HepG2 (cell line): ENCODE results near the gene VPS4A. TPM values are rescaled to one million over a fixed set of nuclear protein-coding genes. Genes with fewer than 3 reads are reported as not detected.

ENCODE experiments used
- GFI1 ChIP-seq: sonication (generic); formaldehyde crosslinking; IDR thresholded peaks from 2 replicates; pipeline ENCODE4 v1.5.0; 2020; ENCODE audit warnings: missing genetic modification reagents, mild to moderate bottlenecking, borderline replicate concordance
- GPN1 ChIP-seq: sonication (generic); formaldehyde crosslinking; IDR thresholded peaks from 2 replicates; pipeline ENCODE4 v1.5.1; 2020; ENCODE audit warnings: missing genetic modification reagents, borderline replicate concordance
- GZF1 ChIP-seq: sonication (generic); formaldehyde crosslinking; IDR thresholded peaks from 2 replicates; pipeline ENCODE4 v1.5.1; 2020; ENCODE audit warnings: mild to moderate bottlenecking, missing genetic modification reagents
- HMGA1 ChIP-seq: sonication (generic); formaldehyde crosslinking; conservative IDR thresholded peaks from 2 replicates; pipeline ENCODE4 v1.4.0; 2020; ENCODE audit warnings: missing genetic modification reagents
- MXI1 ChIP-seq: IDR thresholded peaks from 3 replicates; pipeline ENCODE4 v1.6.1; 2012; ENCODE audit warnings: low read depth, low read length, inconsistent platforms, borderline replicate concordance
- MYC ChIP-seq: sonication (generic); formaldehyde crosslinking; IDR thresholded peaks from 2 replicates; pipeline ENCODE4 v1.9.0; 2021; ENCODE audit warnings: missing genetic modification reagents, borderline replicate concordance
- NR2C2 ChIP-seq: sonication (generic); formaldehyde crosslinking; IDR thresholded peaks from 2 replicates; pipeline ENCODE4 v1.4.0; 2020; ENCODE audit warnings: missing genetic modification reagents, mild to moderate bottlenecking, moderate library complexity, borderline replicate concordance
- PHF8 ChIP-seq: sonication (generic); formaldehyde crosslinking; IDR thresholded peaks from 2 replicates; pipeline ENCODE4 v1.5.0; 2020; ENCODE audit warnings: missing genetic modification reagents
- RCOR2 ChIP-seq: IDR thresholded peaks from 2 replicates; pipeline ENCODE4 v1.6.1; 2016; ENCODE audit warnings: missing biosample characterization, missing genetic modification reagents
- TBX2 ChIP-seq: sonication (generic); formaldehyde crosslinking; IDR thresholded peaks from 2 replicates; pipeline ENCODE4 v1.5.0; 2020; ENCODE audit warnings: missing genetic modification reagents, mild to moderate bottlenecking, borderline replicate concordance
- TRIM24 ChIP-seq: sonication (generic); formaldehyde crosslinking; IDR thresholded peaks from 2 replicates; pipeline ENCODE4 v1.8.0; 2022; ENCODE audit warnings: mild to moderate bottlenecking, missing genetic modification reagents
- TSC22D2 ChIP-seq: sonication (generic); formaldehyde crosslinking; IDR thresholded peaks from 2 replicates; pipeline ENCODE4 v1.5.1; 2020; ENCODE audit warnings: missing genetic modification reagents, mild to moderate bottlenecking, borderline replicate concordance
- ZC3H13 ChIP-seq: sonication (generic); formaldehyde crosslinking; IDR thresholded peaks from 2 replicates; pipeline ENCODE4 v1.8.1; 2023; ENCODE audit warnings: mild to moderate bottlenecking, missing genetic modification reagents, moderate library complexity
- ZNF12 ChIP-seq: sonication (generic); formaldehyde crosslinking; IDR thresholded peaks from 2 replicates; pipeline ENCODE4 v1.5.0; 2020; ENCODE audit warnings: missing genetic modification reagents
- ZNF282 ChIP-seq: fragments of 450-650 bp; IDR thresholded peaks from 2 replicates; pipeline ENCODE4 v1.6.1; 2018; ENCODE audit not compliant: partially characterized antibody
- ZNF3 ChIP-seq: IDR thresholded peaks from 2 replicates; pipeline ENCODE4 v1.7.0; 2017; ENCODE audit warnings: inconsistent platforms
- ZNF329 ChIP-seq: sonication (generic); formaldehyde crosslinking; IDR thresholded peaks from 2 replicates; pipeline ENCODE4 v1.9.0; 2021; ENCODE audit warnings: low read depth, mild to moderate bottlenecking, missing genetic modification reagents
- ZNF343 ChIP-seq: sonication (generic); formaldehyde crosslinking; IDR thresholded peaks from 2 replicates; pipeline ENCODE4 v1.4.0; 2020; ENCODE audit warnings: mild to moderate bottlenecking, missing genetic modification reagents
- ZNF501 ChIP-seq: sonication (generic); formaldehyde crosslinking; IDR thresholded peaks from 2 replicates; pipeline ENCODE4 v1.5.1; 2020; ENCODE audit warnings: mild to moderate bottlenecking, moderate library complexity, missing genetic modification reagents
- ZNF577 ChIP-seq: sonication (generic); formaldehyde crosslinking; IDR thresholded peaks from 2 replicates; pipeline ENCODE4 v1.4.0; 2020; ENCODE audit warnings: mild to moderate bottlenecking, low read depth, missing genetic modification reagents, borderline replicate concordance
- ZNF746 ChIP-seq: sonication (generic); formaldehyde crosslinking; IDR thresholded peaks from 2 replicates; pipeline ENCODE4 v1.8.0; 2022; ENCODE audit warnings: mild to moderate bottlenecking, missing genetic modification reagents
- ZNF782 ChIP-seq: sonication (generic); formaldehyde crosslinking; IDR thresholded peaks from 2 replicates; pipeline ENCODE4 v1.4.0; 2020; ENCODE audit warnings: missing genetic modification reagents, mild to moderate bottlenecking, borderline replicate concordance
- ZZZ3 ChIP-seq: sonication (generic); formaldehyde crosslinking; IDR thresholded peaks from 2 replicates; pipeline ENCODE4 v1.4.0; 2020; ENCODE audit warnings: missing genetic modification reagents, mild to moderate bottlenecking, borderline replicate concordance
- polyA plus RNA-seq, 8 experiments: library from polyadenylated mRNA; depleted of rRNA in 3 of 8; stranded (reverse) in 7 of 8; unstranded in 1 of 8; fragments of >200 nt; fragmentation: Illumina TruSeq in 4 of 8; extraction: Trizol in 4 of 8; gene quantifications; 2 replicates each; pipeline versions ENCODE4 v1.2.1 to v1.2.3, GENCODE V29; 2011 to 2016; ENCODE audit warnings: low read depth in 4 of 8, missing spikeins in 1 of 8, mixed read lengths in 1 of 8; ENCODE audit not compliant: insufficient read depth in 1 of 8
- total RNA-seq, 5 experiments: library from RNA; depleted of rRNA; stranded (reverse); fragments of >200 nt; fragmentation: Illumina TruSeq; extraction: Trizol; gene quantifications; 2 replicates each; pipeline ENCODE4 v1.2.3, GENCODE V29; 2016; ENCODE audit warnings: low read depth in 1 of 5
- TF ChIP-seq, protein P1 (sequence below): sonication (generic); formaldehyde crosslinking; IDR thresholded peaks from 2 replicates; pipeline ENCODE4 v1.4.0; 2020; ENCODE audit warnings: missing genetic modification reagents
- TF ChIP-seq, protein P2 (sequence below): sonication (generic); formaldehyde crosslinking; IDR thresholded peaks from 2 replicates; pipeline ENCODE4 v1.4.0; 2020; ENCODE audit warnings: mild to moderate bottlenecking, low read depth, missing genetic modification reagents
- TF ChIP-seq, protein P3 (sequence below): IDR thresholded peaks from 2 replicates; pipeline ENCODE4 v1.6.1; 2016; ENCODE audit warnings: missing compliant biosample characterization, missing genetic modification reagents, borderline replicate concordance
- TF ChIP-seq, protein P4 (sequence below): sonication (generic); formaldehyde crosslinking; IDR thresholded peaks from 2 replicates; pipeline ENCODE4 v1.8.0; 2022; ENCODE audit warnings: mild to moderate bottlenecking, missing genetic modification reagents; ENCODE audit not compliant: insufficient replicate concordance

The VPS4A gene
- total and polyA plus RNA-seq, 2 of the 13 experiments (the other 11 are each of a cell fraction or from before 2014, with no cell fraction given), result 13.2 to 27.9 TPM

DNA sequence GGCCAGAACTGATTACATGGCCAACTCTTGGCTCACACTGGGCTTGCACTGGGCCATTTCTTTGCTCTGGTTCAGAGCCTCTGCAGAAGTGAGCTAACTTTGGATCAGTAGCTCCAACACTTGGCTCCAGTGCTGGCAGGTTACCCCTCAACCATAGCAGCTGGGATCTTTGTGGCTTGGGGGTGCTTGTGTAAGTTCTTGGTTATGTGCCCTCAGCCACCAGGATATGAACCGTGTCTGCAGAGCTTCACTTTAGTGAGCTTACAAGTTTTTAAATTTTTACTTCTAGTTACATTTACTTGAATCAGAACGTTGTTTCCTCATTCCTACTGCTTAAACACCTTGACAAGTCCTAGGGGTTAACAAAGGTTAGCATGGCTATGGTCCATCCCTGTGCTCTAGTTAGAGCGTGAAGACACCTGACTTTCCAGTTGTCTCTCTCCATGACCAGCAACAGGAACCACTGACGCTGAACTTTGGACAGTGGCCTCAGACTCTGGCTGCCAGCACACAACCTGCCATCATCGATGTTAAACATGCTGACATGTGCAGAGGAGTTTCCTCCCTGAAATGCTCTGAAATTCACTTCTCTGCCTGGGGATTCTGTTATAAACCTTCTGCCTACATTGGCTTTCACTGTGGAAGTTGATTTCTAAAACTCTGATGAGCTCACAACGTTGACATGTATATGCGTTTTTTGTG is 15.2 kb downstream of the VPS4A start (continued):
- TF ChIP-seq HMGA1 (CRISPR knock-in tag) (no peak), ZNF329 (CRISPR knock-in tag) (no peak), ZC3H13 (peak; percentile 61; the same call in 1 of the 2 replicates), PHF8 (CRISPR knock-in tag) (0 out of 2 replicates have a peak, but pooled peaks have one; percentile 34), GPN1 (CRISPR knock-in tag) (no peak), ZNF577 (no peak), ZNF782 (CRISPR knock-in tag) (no peak), ZNF746 (CRISPR knock-in tag) (no peak), ZNF343 (CRISPR knock-in tag) (no peak), MXI1 (peak; percentile 94), ZNF3 (CRISPR knock-in tag) (no peak), ZNF282 (no peak), GFI1 (CRISPR knock-in tag) (0 out of 2 replicates have a peak, but pooled peaks have one; percentile 34), ZNF501 (CRISPR knock-in tag) (peak; percentile 53), MYC (CRISPR knock-in tag) (peak; percentile 84; the same call in 1 of the 2 replicates), TSC22D2 (CRISPR knock-in tag) (no peak), NR2C2 (CRISPR knock-in tag) (no peak; the same call in 1 of the 2 replicates), TRIM24 (CRISPR knock-in tag) (no peak), TBX2 (peak; percentile 71), ZNF12 (CRISPR knock-in tag) (peak; percentile 80), RCOR2 (CRISPR knock-in tag) (peak; percentile 54; the same call in 1 of the 2 replicates), GZF1 (CRISPR knock-in tag) (no peak), ZZZ3 (CRISPR knock-in tag) (peak; percentile 71; the same call in 1 of the 2 replicates)
- TF ChIP-seq, protein P1, sequence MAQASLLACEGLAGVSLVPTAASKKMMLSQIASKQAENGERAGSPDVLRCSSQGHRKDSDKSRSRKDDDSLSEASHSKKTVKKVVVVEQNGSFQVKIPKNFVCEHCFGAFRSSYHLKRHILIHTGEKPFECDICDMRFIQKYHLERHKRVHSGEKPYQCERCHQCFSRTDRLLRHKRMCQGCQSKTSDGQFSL (CRISPR knock-in tag), result no peak
- TF ChIP-seq, protein P2, sequence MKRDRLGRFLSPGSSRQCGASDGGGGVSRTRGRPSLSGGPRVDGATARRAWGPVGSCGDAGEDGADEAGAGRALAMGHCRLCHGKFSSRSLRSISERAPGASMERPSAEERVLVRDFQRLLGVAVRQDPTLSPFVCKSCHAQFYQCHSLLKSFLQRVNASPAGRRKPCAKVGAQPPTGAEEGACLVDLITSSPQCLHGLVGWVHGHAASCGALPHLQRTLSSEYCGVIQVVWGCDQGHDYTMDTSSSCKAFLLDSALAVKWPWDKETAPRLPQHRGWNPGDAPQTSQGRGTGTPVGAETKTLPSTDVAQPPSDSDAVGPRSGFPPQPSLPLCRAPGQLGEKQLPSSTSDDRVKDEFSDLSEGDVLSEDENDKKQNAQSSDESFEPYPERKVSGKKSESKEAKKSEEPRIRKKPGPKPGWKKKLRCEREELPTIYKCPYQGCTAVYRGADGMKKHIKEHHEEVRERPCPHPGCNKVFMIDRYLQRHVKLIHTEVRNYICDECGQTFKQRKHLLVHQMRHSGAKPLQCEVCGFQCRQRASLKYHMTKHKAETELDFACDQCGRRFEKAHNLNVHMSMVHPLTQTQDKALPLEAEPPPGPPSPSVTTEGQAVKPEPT (CRISPR knock-in tag), result no peak
- TF ChIP-seq, protein P3, sequence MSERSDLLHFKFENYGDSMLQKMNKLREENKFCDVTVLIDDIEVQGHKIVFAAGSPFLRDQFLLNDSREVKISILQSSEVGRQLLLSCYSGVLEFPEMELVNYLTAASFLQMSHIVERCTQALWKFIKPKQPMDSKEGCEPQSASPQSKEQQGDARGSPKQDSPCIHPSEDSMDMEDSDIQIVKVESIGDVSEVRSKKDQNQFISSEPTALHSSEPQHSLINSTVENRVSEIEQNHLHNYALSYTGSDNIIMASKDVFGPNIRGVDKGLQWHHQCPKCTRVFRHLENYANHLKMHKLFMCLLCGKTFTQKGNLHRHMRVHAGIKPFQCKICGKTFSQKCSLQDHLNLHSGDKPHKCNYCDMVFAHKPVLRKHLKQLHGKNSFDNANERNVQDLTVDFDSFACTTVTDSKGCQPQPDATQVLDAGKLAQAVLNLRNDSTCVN (CRISPR knock-in tag), result no peak
- TF ChIP-seq, protein P4, sequence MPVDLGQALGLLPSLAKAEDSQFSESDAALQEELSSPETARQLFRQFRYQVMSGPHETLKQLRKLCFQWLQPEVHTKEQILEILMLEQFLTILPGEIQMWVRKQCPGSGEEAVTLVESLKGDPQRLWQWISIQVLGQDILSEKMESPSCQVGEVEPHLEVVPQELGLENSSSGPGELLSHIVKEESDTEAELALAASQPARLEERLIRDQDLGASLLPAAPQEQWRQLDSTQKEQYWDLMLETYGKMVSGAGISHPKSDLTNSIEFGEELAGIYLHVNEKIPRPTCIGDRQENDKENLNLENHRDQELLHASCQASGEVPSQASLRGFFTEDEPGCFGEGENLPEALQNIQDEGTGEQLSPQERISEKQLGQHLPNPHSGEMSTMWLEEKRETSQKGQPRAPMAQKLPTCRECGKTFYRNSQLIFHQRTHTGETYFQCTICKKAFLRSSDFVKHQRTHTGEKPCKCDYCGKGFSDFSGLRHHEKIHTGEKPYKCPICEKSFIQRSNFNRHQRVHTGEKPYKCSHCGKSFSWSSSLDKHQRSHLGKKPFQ, result no peak
